Measurements from ENCODE around the gene IRX4.
A peak's percentile ranks its signal among the peaks of the same experiment; 100 is the strongest.

Gene IRX4

DNA sequence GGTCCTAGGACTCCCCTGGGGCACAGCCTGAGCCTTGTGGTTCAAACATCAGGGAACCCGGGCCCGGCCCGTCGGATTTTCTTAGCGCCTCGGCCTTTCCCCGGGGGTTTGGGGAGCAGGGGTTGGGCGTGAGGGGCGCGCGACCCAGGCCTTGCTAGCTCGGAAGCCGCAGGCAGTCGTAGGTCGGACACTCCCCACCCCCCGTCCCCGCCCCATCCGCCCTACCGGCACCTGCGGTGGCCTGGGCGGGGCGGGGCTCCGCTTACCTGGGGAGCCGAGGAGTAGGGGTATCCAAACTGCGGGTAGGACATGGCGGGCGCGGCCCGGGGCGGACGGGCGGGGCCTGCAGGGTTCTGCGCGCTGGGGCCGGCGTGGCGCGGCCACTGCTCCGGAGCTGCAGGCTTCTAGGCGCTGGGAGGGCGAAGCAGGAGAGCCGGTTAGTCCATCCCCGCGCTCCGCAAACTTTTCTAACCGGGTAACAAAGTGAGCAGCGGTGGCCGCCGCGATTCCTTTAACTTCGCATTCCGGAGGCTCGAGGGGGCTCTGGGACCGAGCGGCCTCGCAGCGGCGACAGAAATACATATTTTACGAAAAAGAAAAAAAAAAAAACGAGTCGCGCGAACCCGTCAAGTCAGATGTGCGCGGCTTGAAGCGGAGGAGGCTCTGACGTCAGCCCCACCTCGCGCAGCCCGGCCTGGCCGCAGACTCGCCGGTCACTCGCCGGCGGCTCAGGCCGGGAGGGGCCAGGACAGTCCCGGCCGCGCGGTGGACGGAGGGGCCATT is at the start of gene IRX4:
Gene IRX4 (minus strand): TSS at position 589 of the 783 bp plus-strand sequence. CDS start 278 bp downstream, at position 311.
- peak within 1 kb of the TSS; percentile 19 to 59 (median 39) for H3K4me3 ChIP-seq

DNA sequence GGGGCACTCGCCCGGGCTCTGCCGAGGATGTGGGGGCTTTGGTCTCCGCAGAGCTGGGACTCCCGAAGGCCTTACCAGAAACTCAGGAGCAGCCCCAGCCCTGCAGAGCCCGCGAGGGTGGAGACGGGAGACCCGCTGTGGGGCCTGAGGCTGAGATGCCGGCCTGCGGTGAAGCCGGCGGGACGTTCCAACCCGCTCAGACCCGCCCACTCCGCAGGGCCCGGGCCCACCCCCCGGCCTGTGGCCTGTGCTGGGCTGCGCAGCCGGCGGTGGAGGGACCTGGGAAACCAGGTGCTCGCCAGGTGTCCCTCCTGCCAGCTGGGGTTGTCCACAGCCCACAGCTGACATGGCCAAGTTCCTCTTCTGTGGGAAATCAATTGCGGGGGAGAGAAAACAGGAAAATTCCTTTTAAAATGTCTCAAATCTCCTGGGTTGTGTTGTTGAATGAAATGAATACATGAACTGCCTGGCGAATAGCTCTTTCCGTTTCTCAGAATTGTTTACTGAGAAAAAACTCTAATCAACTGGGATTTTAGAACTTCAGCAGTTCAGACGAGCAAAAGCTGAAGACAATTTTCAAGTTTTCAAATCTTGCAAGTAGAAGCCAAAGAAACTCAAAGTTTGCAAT is 49.0 kb upstream of the IRX4 start:
- Histone ChIP-seq H3K27ac (peak overlapping the region in 18 of 21 experiments; percentile 25 to 81 (median 71)), H3K4me3 (peak overlapping the region; percentile 21 to 48 (median 32))

More for the DNA sequence above, at the start of gene IRX4:
- H3K27ac ChIP-seq = peak within 1 kb of the TSS; percentile 23 to 88 (median 78)

DNA sequence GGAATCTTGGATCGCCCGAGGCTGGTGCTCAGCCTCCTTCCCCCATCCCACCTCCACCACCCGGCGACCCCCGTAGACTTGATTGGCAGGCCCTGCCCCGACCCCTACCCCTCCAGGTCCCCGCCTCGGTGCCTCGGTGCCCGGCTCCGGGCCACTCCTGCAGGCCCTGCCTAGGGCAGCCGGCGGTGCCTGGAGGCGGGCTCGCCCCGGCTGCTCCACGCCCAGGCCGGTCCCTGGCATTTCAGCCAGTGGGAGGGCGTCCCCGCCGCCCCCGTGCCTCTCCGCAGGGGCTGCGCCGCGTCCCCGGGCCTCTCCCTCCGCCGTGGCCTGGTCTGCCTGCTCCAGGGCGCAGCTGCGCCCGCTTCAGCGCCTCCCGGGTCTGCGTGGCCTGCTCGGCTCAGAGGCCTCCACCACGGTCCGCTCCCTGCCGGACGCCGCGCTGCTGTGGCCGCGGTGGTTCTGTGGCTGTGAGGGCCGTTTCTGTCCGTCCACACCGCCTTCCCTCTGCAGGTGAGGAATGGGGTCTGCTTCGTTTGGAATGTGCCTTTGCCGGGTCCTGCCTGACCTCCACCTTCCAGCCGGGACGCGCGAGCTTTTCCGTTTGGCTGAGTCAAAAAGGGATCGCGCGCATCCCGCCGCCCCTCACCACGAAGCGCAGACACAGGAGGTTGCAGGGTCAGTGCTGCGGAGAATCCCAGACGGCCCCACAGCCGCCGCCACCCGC is 48.3 kb upstream of the IRX4 start:
- Histone ChIP-seq H3K4me3 (peak overlapping the region; percentile 21 to 48 (median 32)), H3K27ac (peak overlapping the region in 20 of 21 experiments; percentile 25 to 81 (median 71))

DNA sequence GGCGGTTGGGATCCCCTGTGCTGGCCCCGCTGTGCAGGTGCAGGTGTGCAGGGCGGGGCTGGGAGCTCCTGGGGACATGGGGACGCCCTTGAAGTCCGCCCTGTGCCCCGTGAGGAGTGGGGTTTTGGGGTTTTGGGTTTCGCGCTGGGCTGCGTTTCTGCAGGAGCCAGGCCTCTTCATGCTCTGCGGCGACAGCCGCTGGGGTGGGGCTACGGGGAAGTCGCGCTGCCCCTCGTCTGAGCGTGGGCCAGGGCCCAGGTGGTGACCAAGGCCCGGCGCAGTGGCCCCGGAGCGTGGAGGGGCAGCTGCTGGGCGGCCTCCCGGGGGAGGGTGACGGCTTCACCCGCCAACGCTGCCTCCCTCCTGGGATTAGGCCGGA is 47.8 kb upstream of the IRX4 start:
- Histone ChIP-seq H3K4me3 (peak overlapping the region; percentile 21 to 48 (median 32)), H3K27ac (peak overlapping the region in 19 of 21 experiments; percentile 50 to 81 (median 72))

DNA sequence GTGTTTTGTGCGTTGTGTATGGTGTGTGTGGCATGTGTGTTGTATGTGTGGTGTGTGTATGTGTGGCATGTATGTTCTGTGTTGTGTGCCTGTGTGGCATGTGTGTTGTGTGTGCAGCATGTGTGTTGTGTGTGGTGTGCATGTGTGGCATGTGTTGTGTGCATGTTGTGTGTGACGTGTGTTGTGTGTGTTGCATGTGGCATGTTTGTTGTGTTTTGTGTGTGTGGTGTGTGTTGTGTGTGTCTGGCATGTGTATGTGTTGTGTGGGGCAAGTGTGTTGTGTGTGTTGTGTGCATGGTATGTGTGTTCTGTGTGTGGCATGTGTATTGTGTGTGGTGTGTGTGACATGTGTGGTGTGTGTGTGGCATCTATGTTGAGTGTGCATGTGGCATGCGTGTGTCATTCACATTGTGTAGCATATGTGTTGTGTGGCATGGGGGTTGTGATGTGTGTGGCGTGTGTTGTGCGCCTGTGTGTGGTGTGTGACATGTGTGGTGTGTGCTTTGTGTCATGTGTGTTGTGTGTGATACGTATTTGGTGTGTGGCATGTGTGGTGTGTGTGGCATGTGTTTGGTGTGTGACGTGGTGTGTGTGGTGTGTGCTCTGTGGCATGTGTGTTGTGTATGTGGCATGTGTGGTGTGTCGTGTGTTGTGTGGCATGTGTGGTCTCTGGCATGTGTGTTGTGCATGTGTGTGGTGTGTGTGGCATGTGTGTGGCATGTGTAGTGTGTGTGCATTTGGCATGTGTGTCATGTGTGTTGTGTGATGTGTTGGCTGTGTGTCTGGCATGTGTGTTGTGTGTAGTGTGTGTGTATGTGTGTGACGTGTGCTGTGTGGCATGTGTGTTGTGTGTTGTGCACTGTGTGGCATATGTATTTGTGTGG is 46.6 kb upstream of the IRX4 start:
- no peak overlapping the region for H3K27ac ChIP-seq
- H3K4me3 ChIP-seq = no peak overlapping the region

DNA sequence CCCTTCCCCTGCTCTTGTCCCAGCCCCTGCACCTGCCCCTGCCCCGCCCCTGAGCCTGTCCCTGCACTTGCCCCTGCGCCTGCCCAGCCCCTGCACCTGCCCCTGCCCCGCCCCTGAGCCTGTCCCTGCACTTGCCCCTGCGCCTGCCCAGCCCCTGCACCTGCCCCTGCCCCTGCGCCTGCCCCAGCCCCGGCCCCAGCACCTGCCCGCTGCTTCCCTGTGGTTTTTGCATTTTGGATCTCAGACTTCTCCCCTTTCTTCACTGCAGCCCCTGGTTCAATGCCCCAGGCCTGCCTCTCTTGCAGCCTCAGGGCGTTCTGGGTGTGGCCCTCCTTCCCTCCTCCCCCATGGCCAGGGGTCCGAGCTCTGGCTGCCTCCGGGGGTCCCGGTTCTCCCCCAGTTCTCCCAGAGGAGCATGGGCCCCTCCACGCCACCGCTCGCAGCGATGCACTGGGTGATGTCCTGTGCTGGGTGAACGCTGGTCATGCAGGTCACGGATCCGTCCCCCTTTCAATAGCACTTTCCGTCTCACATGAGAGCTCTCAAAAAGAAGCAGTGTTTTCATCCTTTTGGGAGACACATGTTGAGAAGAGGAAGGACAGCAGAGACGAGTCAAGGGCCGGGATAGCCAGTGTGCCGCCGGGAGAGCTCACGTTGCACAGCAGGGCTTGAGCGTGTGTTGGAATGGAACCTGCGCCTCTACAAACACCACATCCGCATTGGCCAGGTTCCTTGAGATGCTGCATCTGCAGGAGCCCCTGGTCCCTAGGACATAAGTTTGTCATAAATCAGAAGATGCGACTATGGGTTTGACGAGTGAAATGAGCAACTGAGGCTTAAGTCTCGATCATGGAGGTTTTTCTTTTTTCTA is 44.0 kb upstream of the IRX4 start:
- H3K4me3 ChIP-seq = no peak overlapping the region
- no peak overlapping the region for H3K27ac ChIP-seq

DNA sequence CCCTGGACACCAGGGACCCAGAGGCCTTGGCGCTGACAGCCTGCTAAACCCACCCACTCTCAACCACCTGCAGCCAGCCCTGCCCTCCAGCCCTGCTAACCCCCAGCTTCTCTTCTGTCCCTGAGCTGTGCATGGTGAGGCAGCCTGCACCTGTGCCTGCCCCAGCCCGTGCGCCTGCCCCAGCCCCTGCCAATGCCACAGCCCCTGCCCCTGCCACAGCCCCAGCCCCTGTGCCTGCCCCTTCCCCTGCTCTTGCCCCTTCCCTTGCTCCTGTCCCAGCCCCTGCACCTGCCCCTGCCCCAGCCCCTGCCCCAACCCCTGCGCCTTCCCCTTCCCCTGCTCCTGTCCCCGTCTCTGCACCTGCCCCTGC is 43.3 kb upstream of the IRX4 start:
- H3K4me3 ChIP-seq = no peak overlapping the region

DNA sequence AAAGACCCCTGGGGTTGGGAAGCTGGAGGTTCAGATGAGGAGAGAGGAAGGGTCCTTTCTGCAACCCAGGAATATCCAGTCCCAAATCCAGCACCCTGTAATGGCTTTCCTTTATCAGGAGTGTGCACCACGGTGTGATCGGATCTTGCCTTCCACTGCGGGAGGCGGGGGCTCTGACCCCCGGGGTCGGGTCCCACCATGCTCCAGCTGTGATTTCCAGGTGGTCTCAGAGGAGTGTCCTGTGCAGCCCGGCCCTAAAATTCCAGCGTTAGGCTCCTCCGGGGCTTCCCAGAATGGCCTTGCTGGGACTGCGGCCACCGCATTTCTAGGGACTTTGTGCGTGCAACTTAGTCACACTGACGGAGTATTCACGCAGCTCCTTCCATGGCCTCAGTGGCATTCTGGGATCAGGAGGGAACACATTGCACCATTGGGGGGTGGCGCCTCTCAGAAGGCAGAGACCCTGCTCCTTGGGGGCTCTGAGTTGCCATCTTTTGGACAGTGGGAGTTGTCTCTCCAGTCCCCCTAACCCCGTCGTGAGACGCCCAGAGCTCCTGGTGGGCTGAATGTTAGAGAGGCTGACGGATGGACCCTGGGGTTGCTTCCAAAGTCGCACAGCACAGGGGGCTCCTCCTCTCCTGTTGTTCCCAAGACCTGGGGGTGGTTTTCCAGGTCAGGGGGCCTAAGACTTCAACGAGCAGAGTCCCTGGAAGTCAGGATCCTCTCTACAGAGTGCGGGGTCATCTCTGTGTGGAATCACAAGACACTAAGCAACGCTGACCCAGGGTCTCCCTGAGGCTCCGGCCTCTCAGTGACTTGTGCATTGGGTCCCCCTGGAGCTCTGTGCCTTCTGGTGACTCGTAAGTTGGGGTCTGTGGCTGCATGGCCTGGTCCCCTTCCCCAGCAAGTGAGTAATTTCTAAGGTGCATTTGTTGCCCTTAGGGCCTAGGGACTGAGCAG is 42.7 kb upstream of the IRX4 start:
- Histone ChIP-seq H3K27ac (no peak overlapping the region), H3K4me3 (no peak overlapping the region)

More for the DNA sequence above, 43.3 kb upstream of the IRX4 start:
- no peak overlapping the region for H3K27ac ChIP-seq

DNA sequence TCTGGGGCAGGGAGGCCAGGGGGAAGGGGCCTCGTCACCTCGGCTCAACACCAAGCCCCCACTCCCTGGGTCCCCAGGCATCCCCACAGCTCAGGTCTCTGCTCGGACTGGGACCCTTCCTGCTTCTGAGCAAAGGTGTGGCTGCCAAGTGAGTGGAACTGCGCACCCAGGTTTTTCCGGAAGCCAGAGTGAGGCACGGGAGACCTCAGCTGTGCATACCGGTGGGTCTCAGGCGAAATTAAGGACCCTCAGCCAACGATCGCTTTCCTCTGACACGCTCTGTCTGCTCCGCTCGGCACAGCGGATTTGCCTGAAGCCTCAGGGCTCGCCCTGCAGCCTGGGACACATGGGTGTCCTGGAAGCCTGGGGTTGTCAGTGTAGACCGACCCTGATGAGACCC is 41.0 kb upstream of the IRX4 start:
- no peak overlapping the region for H3K4me3 ChIP-seq
- no peak overlapping the region for H3K27ac ChIP-seq

DNA sequence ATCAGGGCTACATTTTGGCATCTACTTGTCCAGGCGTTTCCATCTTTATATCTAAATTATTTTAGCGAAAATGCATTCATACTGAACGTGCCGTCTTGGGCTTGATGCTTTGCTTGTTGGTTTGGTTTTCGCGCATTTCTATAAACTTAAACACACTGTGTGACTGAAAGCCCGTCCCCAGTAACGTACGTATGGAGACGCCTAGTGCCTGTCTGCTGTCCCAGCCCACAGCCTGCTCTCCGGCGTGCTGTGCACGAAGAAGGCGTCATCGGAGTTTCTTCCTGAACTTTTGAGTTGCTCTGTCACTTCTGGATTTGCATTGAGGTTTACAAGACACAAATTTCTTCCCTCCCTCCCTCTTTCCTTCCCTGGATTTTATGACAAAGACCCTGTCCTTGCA is 40.6 kb upstream of the IRX4 start:
- Histone ChIP-seq H3K27ac (no peak overlapping the region), H3K4me3 (no peak overlapping the region)

DNA sequence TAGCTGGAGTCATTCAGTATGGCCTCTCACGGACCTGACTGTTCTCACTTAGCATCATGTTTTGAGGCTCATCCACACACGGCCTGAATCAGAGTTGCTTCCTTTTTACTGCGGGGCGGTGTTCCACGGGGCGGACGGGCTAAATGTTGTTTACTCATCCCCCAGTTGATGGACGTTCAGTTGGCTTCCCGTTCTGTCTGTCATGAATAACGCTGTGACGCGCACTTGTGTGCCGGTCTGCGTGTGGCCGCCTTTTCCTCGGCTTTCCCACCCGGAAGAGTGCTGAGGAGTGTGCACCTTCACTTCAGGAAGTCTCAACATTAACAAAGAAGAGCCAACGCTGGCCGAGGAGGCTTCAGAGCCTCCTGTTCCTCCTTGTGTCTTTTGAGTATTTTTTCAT is 39.0 kb upstream of the IRX4 start:
- H3K27ac ChIP-seq = no peak overlapping the region

DNA sequence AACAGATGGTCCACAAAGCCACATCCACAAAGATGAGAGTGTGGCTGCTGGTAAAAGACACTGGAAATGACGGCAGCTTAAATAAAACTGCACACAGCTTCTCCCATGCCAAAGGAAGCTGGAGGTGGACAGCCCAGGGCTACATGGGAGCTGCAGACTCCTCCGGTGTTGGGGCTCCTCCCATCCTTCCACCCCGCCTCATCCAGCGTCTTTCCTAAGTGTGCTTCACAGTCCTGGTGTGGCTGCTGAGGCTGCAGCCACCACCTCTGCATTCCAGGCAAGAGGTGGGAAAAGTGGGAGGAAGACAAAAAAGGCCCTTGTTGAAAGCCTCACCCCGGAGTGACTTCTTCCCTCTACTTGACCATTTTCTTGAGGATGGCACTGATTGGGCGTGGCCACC is 37.0 kb upstream of the IRX4 start:
- H3K27ac ChIP-seq = no peak overlapping the region
- no peak overlapping the region for H3K4me3 ChIP-seq

More for the DNA sequence above, 39.0 kb upstream of the IRX4 start:
- H3K4me3 ChIP-seq = no peak overlapping the region

DNA sequence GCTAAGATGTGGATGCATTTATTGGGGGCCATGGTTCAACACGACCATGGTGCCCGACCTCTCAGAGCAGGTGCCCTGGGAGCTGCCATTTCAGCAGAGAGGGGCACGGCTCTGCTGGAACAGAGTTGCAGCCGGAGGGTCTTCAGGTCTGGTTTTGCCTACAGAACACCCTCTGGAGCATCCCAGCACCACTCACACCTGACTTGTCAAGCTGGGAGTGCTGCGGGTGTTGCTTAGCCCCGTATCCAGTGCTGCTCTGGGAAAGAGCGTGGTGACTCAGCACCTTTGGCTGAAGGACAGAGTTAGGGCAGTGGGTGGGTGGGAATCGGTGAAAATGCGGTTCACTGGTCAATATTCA is 36.5 kb upstream of the IRX4 start:
- Histone ChIP-seq H3K27ac (no peak overlapping the region), H3K4me3 (no peak overlapping the region)

DNA sequence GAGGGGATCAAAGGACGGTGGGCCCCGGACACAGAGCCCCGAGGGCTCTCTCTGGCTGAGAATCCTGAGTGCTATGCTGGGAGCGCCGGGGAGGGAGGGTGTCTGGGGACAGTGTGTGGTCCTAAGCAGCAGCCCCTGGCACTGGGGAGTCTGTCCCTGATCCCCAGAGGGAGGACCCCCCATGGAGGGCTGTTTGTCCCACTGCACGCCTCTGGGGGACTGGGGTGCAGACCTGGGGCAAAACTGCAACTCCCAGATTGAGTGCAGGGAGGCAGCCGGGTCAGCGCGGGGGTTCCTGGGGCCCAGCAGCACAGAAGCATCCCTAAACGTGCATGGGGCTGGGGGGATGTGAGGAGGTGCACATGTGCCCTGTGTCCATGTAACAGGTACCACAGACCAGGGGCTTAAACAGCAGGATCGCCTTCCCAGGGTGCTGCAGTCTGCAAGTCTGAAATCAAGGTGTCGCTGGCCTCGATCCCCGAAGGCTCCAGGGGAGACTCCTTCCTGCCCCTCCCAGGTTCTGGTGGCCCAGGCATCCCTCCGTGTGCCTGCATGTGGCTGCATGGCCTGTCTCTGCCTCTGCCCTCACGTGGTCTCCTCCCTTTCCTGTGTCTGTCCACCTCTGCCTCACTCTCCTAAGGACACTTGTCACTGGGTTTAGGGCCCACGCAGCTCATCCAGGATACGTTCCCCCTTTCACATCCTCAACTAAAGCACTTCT is 35.9 kb upstream of the IRX4 start:
- Histone ChIP-seq H3K27ac (no peak overlapping the region), H3K4me3 (no peak overlapping the region)

DNA sequence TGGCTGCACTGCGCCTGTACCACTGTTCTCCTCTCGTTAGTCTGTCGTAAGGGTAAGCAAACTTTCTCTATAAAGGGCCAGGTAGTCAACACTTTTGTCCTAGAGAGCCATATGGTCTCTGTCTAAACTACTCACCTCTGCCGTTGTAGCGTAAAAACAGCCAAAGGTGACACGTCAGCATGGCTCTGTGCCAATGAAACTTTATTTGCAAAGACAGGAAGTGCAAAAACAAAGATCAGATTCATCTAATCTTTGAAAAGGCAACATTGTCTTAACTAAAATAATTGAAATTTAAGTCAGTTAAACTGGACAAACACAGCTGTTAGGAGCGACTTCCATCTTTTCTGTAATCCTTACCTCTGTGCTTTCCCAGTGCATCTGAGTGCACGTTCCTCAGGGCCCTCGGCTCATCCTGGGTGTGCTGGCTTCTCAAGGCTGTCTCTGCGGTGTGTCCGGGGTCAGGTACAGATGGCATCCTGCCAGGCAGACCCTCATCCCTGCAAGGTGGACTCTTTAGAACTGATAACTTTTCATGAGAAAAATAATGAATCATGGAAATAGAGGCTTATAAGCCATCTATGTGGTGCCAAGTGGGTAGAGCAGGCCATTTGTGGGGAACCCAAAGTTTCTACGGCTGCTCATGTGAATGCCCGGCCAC is 35.2 kb upstream of the IRX4 start:
- no peak overlapping the region for H3K4me3 ChIP-seq
- H3K27ac ChIP-seq = no peak overlapping the region
